Neural cell (in vitro differentiated cells): Measurements from ENCODE around the gene DNAJC10. TPM values are rescaled to one million over a fixed set of nuclear protein-coding genes. Genes with fewer than 3 reads are reported as not detected.

Source experiments
- H2AFZ ChIP-seq: fragments of 200-600, 300-800 bp; sonication (generic), shearing (Covaris generic); 2 replicates; pipeline ENCODE4 v1.6.0; 2014; ENCODE audit warnings: low read depth, mild to moderate bottlenecking, antibody characterized with exemption, low read length, moderate library complexity
- H3F3A ChIP-seq: fragments of 200-600 bp; shearing (Covaris generic); 2 replicates; pipeline ENCODE4 v1.6.1; 2016; ENCODE audit warnings: mild to moderate bottlenecking, moderate library complexity, mixed read lengths, antibody characterized with exemption, low read length; ENCODE audit not compliant: insufficient read depth, poor library complexity, severe bottlenecking
- H3K27ac ChIP-seq: fragments of 200-600, 300-800 bp; sonication (generic), shearing (Covaris generic); 2 replicates; pipeline ENCODE4 v1.5.1; 2014; ENCODE audit warnings: mild to moderate bottlenecking, low read length, moderate library complexity
- H3K27me3 ChIP-seq: fragments of 300-800, 200-600 bp; sonication (generic), shearing (Covaris generic); 2 replicates; pipeline ENCODE4 v1.6.0; 2014; ENCODE audit warnings: mild to moderate bottlenecking, low read depth, low read length, moderate library complexity; ENCODE audit not compliant: insufficient read depth
- H3K36me3 ChIP-seq: fragments of 300-800, 200-600 bp; sonication (generic), shearing (Covaris generic); 2 replicates; pipeline ENCODE4 v1.5.1; 2014; ENCODE audit warnings: mild to moderate bottlenecking, antibody characterized with exemption, low read length, moderate library complexity; ENCODE audit not compliant: insufficient read depth
- H3K4me2 ChIP-seq: fragments of 300-800, 200-600 bp; sonication (generic), shearing (Covaris generic); 2 replicates; pipeline ENCODE4 v1.6.0; 2014; ENCODE audit warnings: mild to moderate bottlenecking, low read length
- H3K4me3 ChIP-seq: fragments of 300-800, 200-600 bp; sonication (generic), shearing (Covaris generic); 2 replicates; pipeline ENCODE4 v1.5.1; 2014; ENCODE audit warnings: mild to moderate bottlenecking, low read length, moderate library complexity
- H3K79me2 ChIP-seq: fragments of 200-600 bp; shearing (Covaris generic); replicated peaks from 2 replicates; pipeline ENCODE4 v1.6.0; 2014; ENCODE audit warnings: mild to moderate bottlenecking, low read length, moderate library complexity; ENCODE audit not compliant: insufficient read depth
- H3K9ac ChIP-seq: fragments of 300-800, 200-600 bp; sonication (generic), shearing (Covaris generic); 2 replicates; pipeline ENCODE4 v1.6.1; 2016; ENCODE audit warnings: mild to moderate bottlenecking, low read length, mixed read lengths
- H3K9me2 ChIP-seq: fragments of 200-600 bp; shearing (Covaris generic); 2 replicates; pipeline ENCODE4 v1.6.1; 2016; ENCODE audit warnings: mild to moderate bottlenecking, low read length, mixed read lengths; ENCODE audit not compliant: insufficient read depth
- H3K9me3 ChIP-seq: fragments of 200-600, 300-800 bp; sonication (generic), shearing (Covaris generic); 2 replicates; pipeline ENCODE4 v1.6.1; 2016; ENCODE audit warnings: mild to moderate bottlenecking, mixed run types, low read length, moderate library complexity, mixed read lengths
- H4K20me1 ChIP-seq: fragments of 200-600 bp; shearing (Covaris generic); 2 replicates; pipeline ENCODE4 v1.6.1; 2016; ENCODE audit warnings: mild to moderate bottlenecking, mixed run types; ENCODE audit not compliant: insufficient read depth
- EP300 ChIP-seq: fragments of 450-650 bp; conservative IDR thresholded peaks from 2 replicates; pipeline ENCODE4 v1.6.1; 2014; ENCODE audit warnings: antibody characterized with exemption, mild to moderate bottlenecking, moderate library complexity; ENCODE audit not compliant: poor library complexity, severe bottlenecking
- EZH2 ChIP-seq: fragments of 200-600, 300-800 bp; shearing (Covaris generic), sonication (generic); IDR thresholded peaks from 2 replicates; pipeline ENCODE4 v1.6.1; 2014; ENCODE audit warnings: antibody characterized with exemption, low read length, borderline replicate concordance, mild to moderate bottlenecking; ENCODE audit not compliant: insufficient read depth, poor library complexity, severe bottlenecking
- MXI1 ChIP-seq: fragments of 450-650 bp; conservative IDR thresholded peaks from 2 replicates; pipeline ENCODE4 v1.6.1; 2014; ENCODE audit warnings: antibody characterized with exemption, mild to moderate bottlenecking; ENCODE audit not compliant: poor library complexity, severe bottlenecking
- POLR2AphosphoS5 ChIP-seq: IDR thresholded peaks from 2 replicates; pipeline ENCODE4 v1.6.1; 2012
- RAD21 ChIP-seq: fragments of 450-650 bp; conservative IDR thresholded peaks from 2 replicates; pipeline ENCODE4 v1.6.1; 2014; ENCODE audit warnings: antibody characterized with exemption, mild to moderate bottlenecking, moderate library complexity
- SMC3 ChIP-seq: fragments of 450-650 bp; conservative IDR thresholded peaks from 2 replicates; pipeline ENCODE4 v1.6.1; 2014; ENCODE audit warnings: antibody characterized with exemption, mild to moderate bottlenecking, moderate library complexity; ENCODE audit not compliant: poor library complexity
- TAF1 ChIP-seq: IDR thresholded peaks from 2 replicates; pipeline ENCODE4 v1.6.1; 2012; ENCODE audit warnings: low read depth
- polyA plus RNA-seq: library from polyadenylated mRNA; depleted of rRNA; stranded (reverse); fragments of >200 nt; gene quantifications from 2 replicates; pipeline ENCODE4 v1.2.3, GENCODE V29; 2014
- TF ChIP-seq, protein P1 (sequence below): fragments of 450-650 bp; IDR thresholded peaks from 2 replicates; pipeline ENCODE4 v1.5.1; 2014; ENCODE audit warnings: antibody characterized with exemption, mild to moderate bottlenecking, moderate library complexity; ENCODE audit not compliant: poor library complexity, severe bottlenecking
- TF ChIP-seq, protein P2 (sequence below): IDR thresholded peaks from 2 replicates; pipeline ENCODE4 v1.6.1; 2012; ENCODE audit warnings: borderline replicate concordance

The DNAJC10 gene
- polyA plus RNA-seq, 1 donor from 2014 or later = 92.5 TPM

DNA sequence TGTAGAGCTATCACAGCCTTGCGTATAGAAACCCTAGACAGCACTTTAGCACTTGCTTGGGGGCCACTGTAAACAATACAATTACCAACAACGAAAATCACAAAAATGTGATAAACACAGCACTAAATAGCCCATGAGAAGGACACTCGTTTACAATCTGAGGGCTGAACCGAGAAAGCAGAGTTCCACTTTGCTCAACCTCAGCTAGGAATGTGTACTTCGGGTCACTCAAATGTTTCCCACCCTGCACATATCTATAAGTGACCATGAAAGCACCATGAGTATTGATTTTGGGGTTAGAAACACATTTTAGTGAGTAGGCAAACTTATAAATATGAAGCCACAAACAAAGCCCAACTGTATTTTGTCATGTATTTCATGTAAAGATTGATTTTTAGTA, 88.1 kb downstream of the DNAJC10 start:
- H3K4me2 ChIP-seq = no peak overlapping the region
- no peaks in the 10 kb centered on the region for H3K36me3 ChIP-seq
- no peaks in the 10 kb centered on the region for H3K27me3 ChIP-seq
- H2AFZ ChIP-seq = no peak overlapping the region
- H3K9ac ChIP-seq = no peak overlapping the region
- H3K9me2 ChIP-seq = no peaks in the 10 kb centered on the region
- H3K4me3 ChIP-seq = no peak overlapping the region
- no peaks in the 10 kb centered on the region for H3F3A ChIP-seq
- no peaks in the 10 kb centered on the region for H4K20me1 ChIP-seq
- no peak overlapping the region for H3K27ac ChIP-seq
- H3K9me3 ChIP-seq = no peaks in the 10 kb centered on the region
- H3K79me2 ChIP-seq = no peaks in the 10 kb centered on the region
- TF ChIP-seq SMC3 (no peak), TAF1 (no peak), RAD21 (no peak)
- TF ChIP-seq, protein P1, sequence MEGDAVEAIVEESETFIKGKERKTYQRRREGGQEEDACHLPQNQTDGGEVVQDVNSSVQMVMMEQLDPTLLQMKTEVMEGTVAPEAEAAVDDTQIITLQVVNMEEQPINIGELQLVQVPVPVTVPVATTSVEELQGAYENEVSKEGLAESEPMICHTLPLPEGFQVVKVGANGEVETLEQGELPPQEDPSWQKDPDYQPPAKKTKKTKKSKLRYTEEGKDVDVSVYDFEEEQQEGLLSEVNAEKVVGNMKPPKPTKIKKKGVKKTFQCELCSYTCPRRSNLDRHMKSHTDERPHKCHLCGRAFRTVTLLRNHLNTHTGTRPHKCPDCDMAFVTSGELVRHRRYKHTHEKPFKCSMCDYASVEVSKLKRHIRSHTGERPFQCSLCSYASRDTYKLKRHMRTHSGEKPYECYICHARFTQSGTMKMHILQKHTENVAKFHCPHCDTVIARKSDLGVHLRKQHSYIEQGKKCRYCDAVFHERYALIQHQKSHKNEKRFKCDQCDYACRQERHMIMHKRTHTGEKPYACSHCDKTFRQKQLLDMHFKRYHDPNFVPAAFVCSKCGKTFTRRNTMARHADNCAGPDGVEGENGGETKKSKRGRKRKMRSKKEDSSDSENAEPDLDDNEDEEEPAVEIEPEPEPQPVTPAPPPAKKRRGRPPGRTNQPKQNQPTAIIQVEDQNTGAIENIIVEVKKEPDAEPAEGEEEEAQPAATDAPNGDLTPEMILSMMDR = no peak
- TF ChIP-seq, protein P2, sequence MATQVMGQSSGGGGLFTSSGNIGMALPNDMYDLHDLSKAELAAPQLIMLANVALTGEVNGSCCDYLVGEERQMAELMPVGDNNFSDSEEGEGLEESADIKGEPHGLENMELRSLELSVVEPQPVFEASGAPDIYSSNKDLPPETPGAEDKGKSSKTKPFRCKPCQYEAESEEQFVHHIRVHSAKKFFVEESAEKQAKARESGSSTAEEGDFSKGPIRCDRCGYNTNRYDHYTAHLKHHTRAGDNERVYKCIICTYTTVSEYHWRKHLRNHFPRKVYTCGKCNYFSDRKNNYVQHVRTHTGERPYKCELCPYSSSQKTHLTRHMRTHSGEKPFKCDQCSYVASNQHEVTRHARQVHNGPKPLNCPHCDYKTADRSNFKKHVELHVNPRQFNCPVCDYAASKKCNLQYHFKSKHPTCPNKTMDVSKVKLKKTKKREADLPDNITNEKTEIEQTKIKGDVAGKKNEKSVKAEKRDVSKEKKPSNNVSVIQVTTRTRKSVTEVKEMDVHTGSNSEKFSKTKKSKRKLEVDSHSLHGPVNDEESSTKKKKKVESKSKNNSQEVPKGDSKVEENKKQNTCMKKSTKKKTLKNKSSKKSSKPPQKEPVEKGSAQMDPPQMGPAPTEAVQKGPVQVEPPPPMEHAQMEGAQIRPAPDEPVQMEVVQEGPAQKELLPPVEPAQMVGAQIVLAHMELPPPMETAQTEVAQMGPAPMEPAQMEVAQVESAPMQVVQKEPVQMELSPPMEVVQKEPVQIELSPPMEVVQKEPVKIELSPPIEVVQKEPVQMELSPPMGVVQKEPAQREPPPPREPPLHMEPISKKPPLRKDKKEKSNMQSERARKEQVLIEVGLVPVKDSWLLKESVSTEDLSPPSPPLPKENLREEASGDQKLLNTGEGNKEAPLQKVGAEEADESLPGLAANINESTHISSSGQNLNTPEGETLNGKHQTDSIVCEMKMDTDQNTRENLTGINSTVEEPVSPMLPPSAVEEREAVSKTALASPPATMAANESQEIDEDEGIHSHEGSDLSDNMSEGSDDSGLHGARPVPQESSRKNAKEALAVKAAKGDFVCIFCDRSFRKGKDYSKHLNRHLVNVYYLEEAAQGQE = no peak

DNA sequence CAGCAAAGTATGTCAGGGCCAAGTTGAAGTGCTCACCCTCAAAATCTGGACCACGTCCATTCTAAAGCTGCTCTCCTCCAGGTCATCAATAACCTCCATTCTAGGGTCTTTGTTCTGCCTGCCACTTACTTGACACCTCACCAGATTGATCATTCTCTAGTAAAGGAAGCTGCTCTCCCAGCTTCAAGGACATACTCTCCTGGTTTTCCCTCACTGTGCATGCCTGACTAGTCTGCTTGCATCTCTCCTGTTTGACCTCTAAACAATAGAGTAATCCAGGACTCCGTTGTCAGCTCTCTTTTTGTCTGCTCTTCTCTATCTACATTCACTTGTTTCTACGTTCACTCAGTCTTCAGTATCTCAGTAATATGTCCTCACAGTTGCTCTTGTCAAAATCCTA, 91.3 kb downstream of the DNAJC10 start:
- Histone ChIP-seq H3K36me3 (no peaks in the 10 kb centered on the region), H3F3A (no peaks in the 10 kb centered on the region), H3K79me2 (no peaks in the 10 kb centered on the region), H4K20me1 (no peaks in the 10 kb centered on the region), H3K9ac (no peak overlapping the region), H3K9me2 (no peaks in the 10 kb centered on the region), H3K27ac (no peak overlapping the region), H3K4me2 (no peak overlapping the region), H2AFZ (no peak overlapping the region), H3K9me3 (no peaks in the 10 kb centered on the region), H3K27me3 (no peaks in the 10 kb centered on the region), H3K4me3 (no peak overlapping the region)
- TF ChIP-seq EP300 = no peak
- TF ChIP-seq, protein P2 = no peak
- TF ChIP-seq MXI1 = no peak
- TF ChIP-seq SMC3 = no peak
- TF ChIP-seq, protein P1 = no peak
- no peak for TF ChIP-seq EZH2
- no peak for TF ChIP-seq RAD21
- no peak for TF ChIP-seq TAF1
- TF ChIP-seq POLR2AphosphoS5 = no peak
